Peyer's patch (tissue), 4 donors: ENCODE measurements around the gene FGGY.

Source experiments
- POLR2A ChIP-seq, 2 donors: fragments of 450-650 bp; IDR thresholded peaks; one replicate each; pipeline ENCODE4 v1.5.1; 2017; ENCODE audit warnings: antibody characterized with exemption in 2 of 2, mild to moderate bottlenecking in 2 of 2, moderate library complexity in 2 of 2
- TF ChIP-seq, protein P1 (sequence below), 6 experiments: fragments of 450-650 bp in 4 of 6; fragments of 200-600 bp in 2 of 6; sonication (generic) in 1 of 6; IDR thresholded peaks; one replicate each; pipeline ENCODE4 v1.5.1; 2017 to 2019; ENCODE audit warnings: antibody characterized with exemption in 6 of 6, mild to moderate bottlenecking in 3 of 6, moderate library complexity in 1 of 6

DNA sequence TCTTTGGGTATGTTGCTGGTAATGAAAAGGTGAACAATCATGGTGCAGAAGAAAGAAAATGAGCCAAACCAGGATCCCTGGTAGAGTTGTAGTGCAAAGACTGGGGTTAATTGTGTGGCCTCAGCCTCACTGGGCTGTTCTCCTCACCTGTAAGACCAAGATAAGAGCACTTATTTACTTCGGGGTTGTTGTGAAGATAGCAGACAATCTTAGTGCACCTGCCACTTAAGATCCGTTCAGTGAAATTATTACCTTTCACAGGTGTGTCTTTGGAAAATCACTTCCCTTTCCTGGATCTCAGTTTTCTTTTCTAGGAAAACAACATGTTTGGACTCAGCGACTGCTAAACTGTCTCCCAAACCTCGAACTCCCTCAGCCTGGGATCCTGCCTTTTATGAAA is 1.3 kb upstream of the FGGY start:
- no peak for TF ChIP-seq POLR2A (IDR thresholded peaks at IDR 0.05)
- TF ChIP-seq, protein P1, sequence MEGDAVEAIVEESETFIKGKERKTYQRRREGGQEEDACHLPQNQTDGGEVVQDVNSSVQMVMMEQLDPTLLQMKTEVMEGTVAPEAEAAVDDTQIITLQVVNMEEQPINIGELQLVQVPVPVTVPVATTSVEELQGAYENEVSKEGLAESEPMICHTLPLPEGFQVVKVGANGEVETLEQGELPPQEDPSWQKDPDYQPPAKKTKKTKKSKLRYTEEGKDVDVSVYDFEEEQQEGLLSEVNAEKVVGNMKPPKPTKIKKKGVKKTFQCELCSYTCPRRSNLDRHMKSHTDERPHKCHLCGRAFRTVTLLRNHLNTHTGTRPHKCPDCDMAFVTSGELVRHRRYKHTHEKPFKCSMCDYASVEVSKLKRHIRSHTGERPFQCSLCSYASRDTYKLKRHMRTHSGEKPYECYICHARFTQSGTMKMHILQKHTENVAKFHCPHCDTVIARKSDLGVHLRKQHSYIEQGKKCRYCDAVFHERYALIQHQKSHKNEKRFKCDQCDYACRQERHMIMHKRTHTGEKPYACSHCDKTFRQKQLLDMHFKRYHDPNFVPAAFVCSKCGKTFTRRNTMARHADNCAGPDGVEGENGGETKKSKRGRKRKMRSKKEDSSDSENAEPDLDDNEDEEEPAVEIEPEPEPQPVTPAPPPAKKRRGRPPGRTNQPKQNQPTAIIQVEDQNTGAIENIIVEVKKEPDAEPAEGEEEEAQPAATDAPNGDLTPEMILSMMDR (IDR thresholded peaks at IDR 0.05), result no peak
